DND-41 (cell line): ENCODE results near the gene CD151.

Experiments
- ATAC-seq: fragments of 200-7000 bp; cut with Tn5 transposase; 3 replicates; pipeline ENCODE4 v1.9.1; 2021; ENCODE audit warnings: low read depth; ENCODE audit not compliant: insufficient read depth
- DNase-seq: peaks from one replicate; pipeline ENCODE4 v3.0.0-alpha.2; 2020
- H2AFZ ChIP-seq: 2 replicates; pipeline ENCODE4 v1.6.0; 2012; ENCODE audit warnings: low read depth, low read length
- H3K27ac ChIP-seq: 2 replicates; pipeline ENCODE4 v1.5.1; 2012; ENCODE audit warnings: low read length, inconsistent platforms
- H3K27me3 ChIP-seq: fragments of 200-600 bp; sonication (generic); 2 replicates; pipeline ENCODE4 v1.6.0; 2012; ENCODE audit warnings: low read length, mild to moderate bottlenecking, inconsistent platforms; ENCODE audit not compliant: insufficient read depth, poor library complexity
- H3K36me3 ChIP-seq: 2 replicates; pipeline ENCODE4 v1.5.1; 2012; ENCODE audit warnings: low read length, inconsistent platforms; ENCODE audit not compliant: insufficient read depth
- H3K4me1 ChIP-seq: 2 replicates; pipeline ENCODE4 v1.5.1; 2012; ENCODE audit warnings: mild to moderate bottlenecking, low read length; ENCODE audit not compliant: insufficient read depth
- H3K4me2 ChIP-seq: 2 replicates; pipeline ENCODE4 v1.6.0; 2012; ENCODE audit warnings: mild to moderate bottlenecking, moderate library complexity, low read length, inconsistent platforms; ENCODE audit not compliant: insufficient read depth
- H3K4me3 ChIP-seq, 2 experiments: fragments of 200-600 bp in 1 of 2; shearing (Covaris generic) in 1 of 2; 2 replicates each; pipeline ENCODE4 v1.5.1; 2012 to 2016; ENCODE audit warnings: inconsistent platforms in 2 of 2, low read length in 2 of 2, mild to moderate bottlenecking in 2 of 2, low read depth in 1 of 2, moderate library complexity in 1 of 2
- H3K79me2 ChIP-seq: 2 replicates; pipeline ENCODE4 v1.6.0; 2012; ENCODE audit warnings: low read length, inconsistent platforms; ENCODE audit not compliant: insufficient read depth
- H3K9ac ChIP-seq: 2 replicates; pipeline ENCODE4 v1.6.0; 2012; ENCODE audit warnings: low read depth, mild to moderate bottlenecking, inconsistent platforms, low read length, moderate library complexity
- H3K9me3 ChIP-seq: 2 replicates; pipeline ENCODE4 v1.5.1; 2012; ENCODE audit warnings: low read length, moderate library complexity, mild to moderate bottlenecking, inconsistent platforms; ENCODE audit not compliant: insufficient read depth, severe bottlenecking
- H4K20me1 ChIP-seq: 2 replicates; pipeline ENCODE4 v1.6.0; 2012; ENCODE audit warnings: low read length; ENCODE audit not compliant: insufficient read depth
- CTCF ChIP-seq: IDR thresholded peaks from 2 replicates; pipeline ENCODE4 v1.5.1; 2012; ENCODE audit warnings: borderline replicate concordance, low read length, moderate library complexity, mild to moderate bottlenecking; ENCODE audit not compliant: poor library complexity, severe bottlenecking; ENCODE audit errors: extremely low read depth
- EZH2 ChIP-seq: IDR thresholded peaks from 3 replicates; pipeline ENCODE4 v1.6.1; 2012; ENCODE audit warnings: borderline replicate concordance, low read depth, mild to moderate bottlenecking, moderate library complexity, low read length, inconsistent platforms; ENCODE audit not compliant: severe bottlenecking

Gene CD151

GRCh38 chr11:872799-873198, 40.0 kb downstream of the CD151 start:
- Histone ChIP-seq H3K4me1 (no peaks in the 10 kb centered on the region), H4K20me1 (peaks cover 12% of the 10 kb centered on the region), H3K27ac (no peak overlapping the region), H3K4me3 (no peak overlapping the region), H3K9me3 (no peaks in the 10 kb centered on the region), H3K4me2 (no peak overlapping the region), H3K36me3 (peaks cover 68% of the 10 kb centered on the region), H2AFZ (no peak overlapping the region), H3K27me3 (no peaks in the 10 kb centered on the region), H3K79me2 (no peaks in the 10 kb centered on the region), H3K9ac (no peak overlapping the region)
- TF ChIP-seq CTCF = no peak
- no peak for TF ChIP-seq EZH2
- no peak for ATAC-seq
- DNase-seq = no peak

GRCh38 chr11:873706-874105, 41.0 kb downstream of the CD151 start:
- Histone ChIP-seq H3K79me2 (no peaks in the 10 kb centered on the region), H3K4me3 (no peak overlapping the region), H3K9ac (no peak overlapping the region), H2AFZ (no peak overlapping the region), H3K36me3 (peaks cover 63% of the 10 kb centered on the region), H3K9me3 (no peaks in the 10 kb centered on the region), H3K27me3 (no peaks in the 10 kb centered on the region), H3K4me2 (no peak overlapping the region), H3K27ac (no peak overlapping the region), H3K4me1 (no peaks in the 10 kb centered on the region), H4K20me1 (peaks cover 6% of the 10 kb centered on the region)
- no peak for TF ChIP-seq CTCF
- no peak for TF ChIP-seq EZH2
- ATAC-seq (no peak), DNase-seq (no peak)

GRCh38 chr11:875203-875602, 42.5 kb downstream of the CD151 start:
- H3K36me3 ChIP-seq = peaks cover 61% of the 10 kb centered on the region
- no peak overlapping the region for H3K4me2 ChIP-seq
- no peak overlapping the region for H2AFZ ChIP-seq
- no peaks in the 10 kb centered on the region for H3K9me3 ChIP-seq
- no peak overlapping the region for H3K4me3 ChIP-seq
- no peaks in the 10 kb centered on the region for H3K27me3 ChIP-seq
- H3K9ac ChIP-seq = no peak overlapping the region
- TF ChIP-seq EZH2 (no peak), CTCF (no peak)
- ATAC-seq (no peak), DNase-seq (no peak)
- H3K27ac ChIP-seq = no peak overlapping the region
- H3K79me2 ChIP-seq = no peaks in the 10 kb centered on the region
- peaks cover 4% of the 10 kb centered on the region; the same call in 1 of the 2 replicates for H4K20me1 ChIP-seq
- H3K4me1 ChIP-seq = no peaks in the 10 kb centered on the region
